ENCODE data around the gene VAV2. TPM values are rescaled to one million over a fixed set of nuclear protein-coding genes. Genes with fewer than 3 reads are reported as not detected.
A peak's percentile ranks its signal among the peaks of the same experiment; 100 is the strongest.

Gene VAV2
- polyA plus RNA-seq, 1 donor, result 17.3 TPM

DNA sequence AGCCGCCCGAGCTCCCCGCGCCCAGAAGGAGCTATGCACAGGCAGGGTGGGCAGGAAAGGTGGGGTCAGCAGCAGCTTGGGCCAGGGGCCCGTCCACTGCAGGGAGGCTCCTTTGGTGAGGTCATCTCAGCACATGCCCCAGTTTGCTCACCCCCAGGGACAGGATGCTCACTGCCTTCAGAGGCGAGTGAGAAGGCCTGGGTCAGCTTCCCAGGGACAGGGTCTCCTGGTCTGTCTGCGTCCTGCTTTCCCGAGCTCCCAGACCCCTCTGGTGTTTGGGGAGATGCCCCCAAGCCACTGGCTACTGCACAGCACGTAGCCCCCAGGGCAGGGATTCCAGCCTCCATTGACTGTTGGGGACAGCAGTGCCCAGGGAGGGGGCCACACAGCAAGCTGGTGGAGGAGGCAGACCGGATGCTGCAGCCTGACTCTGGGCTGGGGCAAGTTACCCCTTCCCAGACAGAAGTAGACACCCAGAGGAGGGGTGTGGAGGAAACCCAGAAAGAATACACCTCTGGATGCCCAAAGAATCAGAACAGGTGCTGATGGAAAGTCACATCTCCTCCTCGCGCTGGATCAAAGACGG lies 253.4 kb downstream of the VAV2 start:
- no peak for DNase-seq

GRCh38 chr9:133737774-133738639 lies 254.1 kb downstream of the VAV2 start, which contains the start of gene SARDH:
Gene SARDH, minus strand, starts transcription at chr9:133738352. Its CDS starts 4,179 bp downstream, at chr9:133734173.
- DNase-seq, result peak; percentile 68

DNA sequence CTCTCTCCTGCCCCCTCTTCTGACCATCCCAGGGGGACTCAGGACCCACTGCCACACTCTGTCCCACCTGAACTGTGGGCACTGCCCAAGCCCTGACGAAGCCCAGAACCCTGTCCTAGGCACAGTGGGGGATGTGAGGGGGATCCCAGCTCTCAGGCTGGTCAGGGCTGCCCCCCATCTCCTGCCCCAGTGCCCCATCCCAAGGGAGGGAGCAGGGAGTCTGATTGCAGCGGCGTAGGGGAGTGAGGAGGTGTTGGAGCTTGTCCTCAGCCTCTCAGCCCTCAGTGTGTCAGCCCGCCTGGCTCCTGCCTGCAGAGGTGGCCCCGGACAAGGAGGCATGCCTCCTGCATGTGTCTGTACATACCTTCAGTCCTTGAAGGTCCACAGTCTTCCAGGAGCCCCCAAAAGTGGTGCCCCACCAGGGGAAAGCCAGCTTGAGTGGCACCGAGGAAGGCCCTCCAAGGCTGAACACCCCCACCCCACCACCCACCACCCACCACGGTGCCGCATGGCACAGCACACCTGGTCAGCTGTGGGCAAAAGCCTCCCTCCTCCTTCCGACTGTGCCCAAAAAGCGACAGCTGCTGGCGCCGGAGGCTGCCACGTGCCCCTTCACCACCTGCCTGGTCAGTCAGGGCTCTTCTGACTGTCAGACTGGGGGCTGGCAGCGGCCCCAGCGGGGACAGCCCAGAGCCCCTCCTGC lies 254.9 kb downstream of the VAV2 start:
- DNase-seq, result peak; percentile 49

- DNase-seq, result no peak
Observed at GRCh38 chr9:133735931-133736330, 256.2 kb downstream of the VAV2 start.

- DNase-seq, result no peak
Observed at GRCh38 chr9:133735415-133735775, 256.7 kb downstream of the VAV2 start.

DNA sequence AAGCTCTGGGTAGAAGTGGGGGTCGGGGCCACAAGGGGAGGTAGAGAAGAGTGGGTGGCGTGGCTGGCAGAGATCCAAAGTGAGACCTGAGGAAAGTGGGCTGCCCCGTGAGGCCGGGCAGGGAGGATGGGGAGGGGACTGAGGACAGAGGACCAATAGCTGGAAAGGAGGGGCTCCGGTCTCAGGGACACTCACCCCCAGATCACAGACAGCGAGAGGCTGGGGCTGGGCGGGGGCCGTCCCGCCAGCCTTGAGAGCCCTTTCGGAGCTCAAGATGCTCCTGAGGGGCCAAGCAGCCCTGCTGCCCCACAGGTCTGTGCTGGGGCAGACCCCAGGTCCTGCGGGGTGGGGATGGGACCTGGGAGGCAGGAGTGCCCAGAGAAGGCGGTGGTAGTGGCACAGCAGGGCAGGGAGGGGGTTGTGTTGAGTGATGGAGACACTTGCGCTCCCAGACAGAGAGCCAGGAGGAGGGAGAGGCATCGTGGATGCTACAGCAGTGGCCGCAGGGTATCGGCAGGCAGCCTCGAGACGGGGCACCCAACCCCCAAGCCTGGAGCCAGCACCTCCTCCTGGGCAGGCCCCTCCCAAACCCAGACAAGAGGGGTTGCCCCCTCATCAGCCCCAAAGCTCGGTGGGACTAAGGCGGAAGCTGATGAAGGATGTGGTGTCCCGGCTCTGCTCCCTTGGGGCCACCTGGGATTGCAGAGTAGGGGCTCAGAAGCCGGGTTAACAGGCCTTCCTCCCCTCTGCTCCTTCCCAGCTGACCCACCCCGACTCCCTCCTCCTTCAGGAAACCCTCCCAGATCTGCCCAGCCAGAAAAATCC lies 257.3 kb downstream of the VAV2 start:
- no peak for DNase-seq

GRCh38 chr9:133733796-133734533 lies 258.2 kb downstream of the VAV2 start:
- DNase-seq, result no peak

DNA sequence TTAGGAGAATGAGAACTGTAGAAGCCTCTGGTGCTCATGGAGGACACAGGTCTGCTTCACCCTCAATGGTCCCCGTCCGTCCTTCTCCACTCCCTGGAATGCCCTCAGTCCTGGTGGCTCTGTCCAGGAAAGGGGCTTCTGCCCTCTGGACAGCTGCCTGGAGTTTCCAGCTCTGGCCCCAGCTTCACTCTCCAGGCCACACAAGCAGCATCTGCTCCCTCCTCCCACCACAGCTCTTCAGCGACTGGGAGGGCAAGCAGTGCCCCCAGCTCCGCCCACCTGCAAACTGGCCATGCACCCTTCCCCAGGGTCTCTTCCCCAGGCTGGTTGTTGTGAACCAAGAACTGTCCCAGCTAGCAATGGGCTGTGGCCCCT lies 258.7 kb downstream of the VAV2 start:
- DNase-seq, result no peak

- DNase-seq, result no peak
Observed at GRCh38 chr9:133732639-133733408, 259.3 kb downstream of the VAV2 start.

- DNase-seq, result no peak
Observed at GRCh38 chr9:133731876-133732638, 260.1 kb downstream of the VAV2 start.

DNA sequence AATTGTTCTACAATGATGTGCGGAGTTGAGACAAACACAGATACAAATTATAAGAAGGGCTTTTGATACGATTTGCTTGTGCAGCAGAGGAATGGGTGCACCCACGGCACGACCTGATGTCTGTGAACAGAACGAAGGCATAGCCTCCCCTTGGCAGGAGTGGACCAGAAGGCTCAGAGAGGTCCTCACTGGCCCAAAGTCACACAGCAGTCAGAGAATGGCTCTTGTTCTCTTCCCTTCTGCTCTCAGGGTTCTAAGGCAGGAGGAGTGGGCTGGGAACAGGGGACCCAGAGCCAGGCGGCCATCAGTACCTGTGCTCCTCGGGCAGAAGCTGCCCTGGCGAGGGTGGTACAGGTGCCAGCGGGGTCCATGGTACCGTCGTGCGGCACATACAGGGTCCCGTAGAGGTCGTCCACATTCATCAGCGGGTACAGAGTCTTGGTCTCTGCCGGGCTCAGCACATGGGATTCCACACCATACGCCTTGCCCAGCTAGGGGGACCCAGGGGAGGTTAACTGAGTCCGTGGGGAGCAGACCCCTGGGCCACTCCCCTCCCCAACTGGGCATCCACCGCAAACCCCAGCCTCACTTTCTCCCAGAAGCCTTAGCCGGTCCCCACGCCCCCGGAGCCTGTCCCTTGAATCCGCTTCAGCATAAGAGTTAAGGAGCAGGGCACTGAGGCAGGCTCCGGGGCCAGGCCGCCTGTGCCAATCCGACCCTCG lies 261.0 kb downstream of the VAV2 start:
- DNase-seq, result no peak

GRCh38 chr9:133729617-133730281 lies 262.4 kb downstream of the VAV2 start:
- no peak for DNase-seq

DNA sequence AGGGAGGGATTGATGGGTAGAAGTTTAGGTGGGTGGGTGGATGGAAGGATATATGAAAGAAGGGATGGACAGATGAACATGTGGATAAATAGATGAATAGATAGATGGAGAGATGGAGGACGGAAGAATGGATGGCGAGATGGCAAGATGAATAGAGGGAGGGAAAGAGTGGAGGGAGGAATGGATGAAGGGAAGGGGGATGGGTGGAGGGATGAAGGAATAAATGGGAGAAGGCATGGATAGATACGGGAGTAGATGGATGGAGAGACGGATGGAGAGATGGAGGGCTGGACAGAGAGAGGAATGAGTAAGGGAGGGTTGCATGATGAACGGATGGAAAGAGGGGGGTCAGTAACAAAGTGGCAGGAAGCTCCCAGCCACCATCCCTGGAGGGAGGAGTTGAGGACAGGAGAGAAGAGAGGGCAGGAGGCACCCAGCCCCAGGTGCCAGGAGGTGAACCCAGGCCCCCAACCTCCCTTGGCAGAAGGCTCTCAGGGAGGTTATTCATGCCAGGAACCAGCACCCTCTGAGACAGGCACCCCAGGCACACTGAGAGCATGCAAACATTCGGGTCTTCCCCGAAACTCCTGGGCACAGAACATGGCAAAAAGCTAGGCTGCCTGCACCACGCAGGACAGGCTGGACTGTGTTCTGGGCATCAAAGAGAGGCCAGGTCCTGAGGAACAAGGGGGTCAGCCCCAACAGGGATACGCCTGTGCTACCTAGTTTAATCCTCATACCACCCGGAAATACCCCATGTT lies 263.1 kb downstream of the VAV2 start:
- DNase-seq, result no peak

- no peak for DNase-seq
Observed at GRCh38 chr9:133727876-133728441, 264.2 kb downstream of the VAV2 start.

DNA sequence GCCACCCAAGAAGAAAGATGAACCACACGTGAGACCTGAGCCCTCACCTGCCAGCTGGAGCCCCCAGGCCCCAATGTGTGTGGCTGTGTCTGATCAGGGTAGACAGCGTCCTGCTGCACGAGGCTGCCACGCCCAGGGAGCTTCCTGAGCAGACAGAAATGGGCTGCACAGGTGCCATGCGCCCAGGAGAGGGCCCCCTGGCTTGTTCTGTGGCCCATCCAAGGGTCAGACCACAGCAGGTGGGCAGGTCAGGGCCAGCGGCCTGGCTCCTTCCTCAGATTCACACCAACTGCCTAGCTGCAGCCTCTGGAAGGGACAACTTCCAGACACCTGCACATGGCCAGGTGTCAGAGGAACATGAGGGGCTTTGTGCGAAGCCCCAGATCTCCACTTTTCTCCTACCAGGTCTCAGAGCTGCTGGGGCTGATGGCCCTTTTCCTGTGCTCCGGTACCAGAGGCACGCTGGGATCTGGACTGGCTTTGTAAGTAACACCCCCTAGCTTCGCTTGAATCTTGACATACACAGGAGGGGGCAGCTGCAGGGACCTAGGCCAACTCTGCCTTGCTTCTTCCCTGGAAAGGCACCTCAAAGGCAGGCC lies 264.7 kb downstream of the VAV2 start:
- no peak for DNase-seq

- no peak for DNase-seq
Observed at GRCh38 chr9:133726401-133727276, 265.5 kb downstream of the VAV2 start.

All from hindlimb muscle (tissue), 1 donor.